GM23338 (cell line): ENCODE measurements around the gene EXOC6B. TPM values are rescaled to one million over a fixed set of nuclear protein-coding genes. Genes with fewer than 3 reads are reported as not detected.
A peak's percentile ranks its signal among the peaks of the same experiment; 100 is the strongest.

Experiments
- ATAC-seq: fragments of 200-7000 bp; cut with Tn5 transposase; 3 replicates; pipeline ENCODE4 v1.9.1; 2020
- DNase-seq: peaks from one replicate; pipeline ENCODE4 v3.0.0-alpha.2; 2015; ENCODE audit warnings: low spot score
- H2AFZ ChIP-seq: fragments of 200-600 bp; sonication (generic); 2 replicates; pipeline ENCODE4 v1.8.0; 2016; ENCODE audit warnings: antibody characterized with exemption, mild to moderate bottlenecking, moderate library complexity
- H3F3A ChIP-seq: fragments of 200-600 bp; sonication (generic); replicated peaks from 2 replicates; pipeline ENCODE4 v1.8.0; 2017; ENCODE audit warnings: antibody characterized with exemption, mixed run types, low read depth
- H3K27ac ChIP-seq: fragments of 200-600 bp; sonication (generic); 2 replicates; pipeline ENCODE4 v1.6.1; 2016; ENCODE audit warnings: low read depth
- H3K27me3 ChIP-seq: fragments of 200-600 bp; sonication (generic); 2 replicates; pipeline ENCODE4 v1.8.0; 2016; ENCODE audit warnings: mild to moderate bottlenecking, mixed run types, moderate library complexity; ENCODE audit not compliant: insufficient read depth
- H3K36me3 ChIP-seq: fragments of 200-600 bp; sonication (generic); 2 replicates; pipeline ENCODE4 v1.8.0; 2016; ENCODE audit warnings: mild to moderate bottlenecking; ENCODE audit not compliant: insufficient read depth
- H3K4me1 ChIP-seq: fragments of 200-600 bp; sonication (generic); 2 replicates; pipeline ENCODE4 v1.8.0; 2016; ENCODE audit warnings: mild to moderate bottlenecking, moderate library complexity; ENCODE audit not compliant: insufficient read depth
- H3K4me2 ChIP-seq: fragments of 200-600 bp; sonication (generic); 2 replicates; pipeline ENCODE4 v1.7.1; 2017; ENCODE audit warnings: mixed run types
- H3K4me3 ChIP-seq: fragments of 200-600 bp; sonication (generic); 2 replicates; pipeline ENCODE4 v1.6.1; 2016; ENCODE audit warnings: mixed run types
- H3K79me2 ChIP-seq: fragments of 200-600 bp; sonication (generic); replicated peaks from 2 replicates; pipeline ENCODE4 v1.8.0; 2017; ENCODE audit warnings: mild to moderate bottlenecking; ENCODE audit not compliant: insufficient read depth
- H3K9me2 ChIP-seq: fragments of 200-600 bp; sonication (generic); 2 replicates; pipeline ENCODE4 v1.8.0; 2017; ENCODE audit not compliant: insufficient read depth
- H4K20me1 ChIP-seq: fragments of 200-600 bp; sonication (generic); replicated peaks from 2 replicates; pipeline ENCODE4 v1.8.0; 2017; ENCODE audit warnings: mild to moderate bottlenecking; ENCODE audit not compliant: insufficient read depth
- H3K27ac Mint-ChIP-seq: 2 replicates; pipeline ENCODE4 v1.8.0; 2020; ENCODE audit warnings: inconsistent platforms, mild to moderate bottlenecking, moderate library complexity, mixed read lengths
- H3K27me3 Mint-ChIP-seq: 3 replicates; pipeline ENCODE4 v1.8.0; 2022; ENCODE audit warnings: low read depth, mild to moderate bottlenecking, moderate library complexity, mixed read lengths, inconsistent platforms; ENCODE audit not compliant: insufficient read depth, poor library complexity
- H3K36me3 Mint-ChIP-seq: 3 replicates; pipeline ENCODE4 v1.8.0; 2021; ENCODE audit warnings: low read depth, mild to moderate bottlenecking, inconsistent platforms, moderate library complexity, mixed read lengths
- H3K4me1 Mint-ChIP-seq: 3 replicates; pipeline ENCODE4 v1.8.0; 2020; ENCODE audit warnings: mild to moderate bottlenecking, inconsistent platforms, mixed read lengths
- H3K4me3 Mint-ChIP-seq: 3 replicates; pipeline ENCODE4 v1.8.0; 2021; ENCODE audit warnings: moderate library complexity, mild to moderate bottlenecking, inconsistent platforms, mixed read lengths
- H3K9me3 Mint-ChIP-seq: 3 replicates; pipeline ENCODE4 v1.8.0; 2020; ENCODE audit warnings: moderate library complexity, mild to moderate bottlenecking, inconsistent platforms, mixed read lengths
- CREB1 ChIP-seq: fragments of 250-450 bp; sonication (Bioruptor Pico); IDR thresholded peaks from 2 replicates; pipeline ENCODE4 v1.5.0; 2020; ENCODE audit warnings: low read depth, mild to moderate bottlenecking, moderate library complexity
- EZH2 ChIP-seq: fragments of 200-600 bp; sonication (generic); IDR thresholded peaks from one replicate; pipeline ENCODE4 v1.8.0; 2017; ENCODE audit warnings: antibody characterized with exemption, mild to moderate bottlenecking, low read depth; ENCODE audit not compliant: unreplicated experiment
- EZH2phosphoT487 ChIP-seq: fragments of 200-600 bp; sonication (generic); IDR thresholded peaks from one replicate; pipeline ENCODE4 v1.8.1; 2018; ENCODE audit warnings: antibody characterized with exemption; ENCODE audit not compliant: unreplicated experiment
- NANOG ChIP-seq: IDR thresholded peaks from 2 replicates; pipeline ENCODE4 v1.6.1; 2016; ENCODE audit warnings: antibody characterized with exemption, borderline replicate concordance
- POLR2AphosphoS5 ChIP-seq: IDR thresholded peaks from 2 replicates; pipeline ENCODE4 v1.6.1; 2016; ENCODE audit warnings: antibody characterized with exemption, low read depth
- STAT1 ChIP-seq: IDR thresholded peaks from one replicate; pipeline ENCODE4 v1.6.1; 2016; ENCODE audit warnings: antibody characterized with exemption; ENCODE audit not compliant: unreplicated experiment
- ZNF114 ChIP-seq: fragments of 250-450 bp; sonication (Bioruptor Pico); IDR thresholded peaks from 2 replicates; pipeline ENCODE4 v1.5.0; 2020; ENCODE audit warnings: mild to moderate bottlenecking, moderate library complexity
- ZNF462 ChIP-seq: fragments of 250-450 bp; sonication (Bioruptor Pico); IDR thresholded peaks from 2 replicates; pipeline ENCODE4 v1.5.0; 2020; ENCODE audit warnings: mild to moderate bottlenecking, moderate library complexity
- polyA plus RNA-seq: library from polyadenylated mRNA; unstranded; fragments of >200 nt; fragmentation: Nextera tagmentation; extraction: Ambion mirVana; gene quantifications from 2 replicates; pipeline ENCODE4 v1.2.1, GENCODE V29; 2016
- total RNA-seq: library from RNA; depleted of rRNA; stranded (reverse); fragments of >200 nt; shearing (Covaris generic); gene quantifications from 2 replicates; pipeline ENCODE4 v1.2.3, GENCODE V29; 2014
- TF ChIP-seq, protein P1 (sequence below): IDR thresholded peaks from one replicate; pipeline ENCODE4 v1.6.1; 2018; ENCODE audit warnings: antibody characterized with exemption; ENCODE audit not compliant: unreplicated experiment
- TF ChIP-seq, protein P2 (sequence below), 2 experiments: fragments of 200-600 bp in 1 of 2; sonication (generic) in 1 of 2; conservative IDR thresholded peaks; 2 replicates each; pipeline versions ENCODE4 v1.5.1 to v1.6.1; 2016 to 2017; ENCODE audit warnings: antibody characterized with exemption in 2 of 2, low read depth in 2 of 2, mild to moderate bottlenecking in 2 of 2, moderate library complexity in 1 of 2

Gene EXOC6B
- total and polyA plus RNA-seq, 2 experiments from 2014 or later, result 7.2 to 45.9 TPM

DNA sequence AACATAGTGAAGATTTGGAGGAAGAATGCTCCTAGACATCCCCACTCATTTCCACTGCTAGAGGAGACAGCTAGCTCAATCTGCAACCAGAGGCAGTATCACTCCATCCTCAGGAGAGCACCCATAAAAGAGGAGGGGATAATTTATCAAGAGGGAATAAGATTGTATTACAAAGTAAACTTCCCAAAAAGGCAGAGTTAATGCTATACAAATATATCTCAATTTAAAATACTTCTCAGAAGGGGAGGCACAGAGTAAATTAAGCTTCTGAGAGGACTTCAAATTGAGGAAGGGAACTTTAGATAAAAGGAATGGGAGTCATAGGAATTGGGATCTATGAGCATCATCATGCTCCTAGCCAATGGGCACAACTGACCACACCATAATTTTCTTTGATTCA lies 29.1 kb downstream of the EXOC6B start:
- Histone ChIP-seq H4K20me1 (peaks cover 9% of the 10 kb centered on the region), H2AFZ (no peak overlapping the region), H3K4me1 (no peaks in the 10 kb centered on the region), H3K36me3 (no peaks in the 10 kb centered on the region), H3K4me2 (no peak overlapping the region), H3K27me3 (no peaks in the 10 kb centered on the region), H3K27ac (peak overlapping the region; percentile 27; the same call in 1 of the 2 replicates), H3K9me2 (no peaks in the 10 kb centered on the region), H3K4me3 (no peak overlapping the region), H3F3A (no peaks in the 10 kb centered on the region), H3K79me2 (peaks cover 29% of the 10 kb centered on the region; the same call in 1 of the 2 replicates)
- no peak for ATAC-seq
- no peak overlapping the region for H3K4me3 Mint-ChIP-seq
- no peaks in the 10 kb centered on the region for H3K36me3 Mint-ChIP-seq
- TF ChIP-seq STAT1 (no peak), ZNF114 (CRISPR knock-in tag) (no peak), NANOG (no peak), EZH2 (no peak)
- H3K27me3 Mint-ChIP-seq, result no peaks in the 10 kb centered on the region
- no peak for DNase-seq
- no peaks in the 10 kb centered on the region for H3K9me3 Mint-ChIP-seq
- H3K27ac Mint-ChIP-seq, result no peak overlapping the region
- peaks cover 9% of the 10 kb centered on the region for H3K4me1 Mint-ChIP-seq

- ATAC-seq (no peak), DNase-seq (no peak)
- Histone ChIP-seq H3K9me2 (no peaks in the 10 kb centered on the region), H3K4me1 (no peaks in the 10 kb centered on the region), H3K27ac (no peak overlapping the region), H2AFZ (no peak overlapping the region), H3K79me2 (peaks cover 20% of the 10 kb centered on the region; the same call in 1 of the 2 replicates), H3K4me3 (no peak overlapping the region), H4K20me1 (peaks cover 9% of the 10 kb centered on the region; the same call in 1 of the 2 replicates), H3K4me2 (no peak overlapping the region), H3K27me3 (no peaks in the 10 kb centered on the region), H3K36me3 (no peaks in the 10 kb centered on the region), H3F3A (no peaks in the 10 kb centered on the region)
- Mint-ChIP-seq H3K4me1 (peaks cover 9% of the 10 kb centered on the region), H3K27me3 (no peaks in the 10 kb centered on the region), H3K27ac (peak overlapping the region; percentile 16), H3K9me3 (no peaks in the 10 kb centered on the region), H3K4me3 (no peak overlapping the region), H3K36me3 (no peaks in the 10 kb centered on the region)
- no peak for TF ChIP-seq POLR2AphosphoS5
- TF ChIP-seq, protein P1, sequence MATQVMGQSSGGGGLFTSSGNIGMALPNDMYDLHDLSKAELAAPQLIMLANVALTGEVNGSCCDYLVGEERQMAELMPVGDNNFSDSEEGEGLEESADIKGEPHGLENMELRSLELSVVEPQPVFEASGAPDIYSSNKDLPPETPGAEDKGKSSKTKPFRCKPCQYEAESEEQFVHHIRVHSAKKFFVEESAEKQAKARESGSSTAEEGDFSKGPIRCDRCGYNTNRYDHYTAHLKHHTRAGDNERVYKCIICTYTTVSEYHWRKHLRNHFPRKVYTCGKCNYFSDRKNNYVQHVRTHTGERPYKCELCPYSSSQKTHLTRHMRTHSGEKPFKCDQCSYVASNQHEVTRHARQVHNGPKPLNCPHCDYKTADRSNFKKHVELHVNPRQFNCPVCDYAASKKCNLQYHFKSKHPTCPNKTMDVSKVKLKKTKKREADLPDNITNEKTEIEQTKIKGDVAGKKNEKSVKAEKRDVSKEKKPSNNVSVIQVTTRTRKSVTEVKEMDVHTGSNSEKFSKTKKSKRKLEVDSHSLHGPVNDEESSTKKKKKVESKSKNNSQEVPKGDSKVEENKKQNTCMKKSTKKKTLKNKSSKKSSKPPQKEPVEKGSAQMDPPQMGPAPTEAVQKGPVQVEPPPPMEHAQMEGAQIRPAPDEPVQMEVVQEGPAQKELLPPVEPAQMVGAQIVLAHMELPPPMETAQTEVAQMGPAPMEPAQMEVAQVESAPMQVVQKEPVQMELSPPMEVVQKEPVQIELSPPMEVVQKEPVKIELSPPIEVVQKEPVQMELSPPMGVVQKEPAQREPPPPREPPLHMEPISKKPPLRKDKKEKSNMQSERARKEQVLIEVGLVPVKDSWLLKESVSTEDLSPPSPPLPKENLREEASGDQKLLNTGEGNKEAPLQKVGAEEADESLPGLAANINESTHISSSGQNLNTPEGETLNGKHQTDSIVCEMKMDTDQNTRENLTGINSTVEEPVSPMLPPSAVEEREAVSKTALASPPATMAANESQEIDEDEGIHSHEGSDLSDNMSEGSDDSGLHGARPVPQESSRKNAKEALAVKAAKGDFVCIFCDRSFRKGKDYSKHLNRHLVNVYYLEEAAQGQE, result no peak
- TF ChIP-seq ZNF462 (CRISPR knock-in tag), result no peak
- TF ChIP-seq CREB1, result no peak
- TF ChIP-seq, protein P2, sequence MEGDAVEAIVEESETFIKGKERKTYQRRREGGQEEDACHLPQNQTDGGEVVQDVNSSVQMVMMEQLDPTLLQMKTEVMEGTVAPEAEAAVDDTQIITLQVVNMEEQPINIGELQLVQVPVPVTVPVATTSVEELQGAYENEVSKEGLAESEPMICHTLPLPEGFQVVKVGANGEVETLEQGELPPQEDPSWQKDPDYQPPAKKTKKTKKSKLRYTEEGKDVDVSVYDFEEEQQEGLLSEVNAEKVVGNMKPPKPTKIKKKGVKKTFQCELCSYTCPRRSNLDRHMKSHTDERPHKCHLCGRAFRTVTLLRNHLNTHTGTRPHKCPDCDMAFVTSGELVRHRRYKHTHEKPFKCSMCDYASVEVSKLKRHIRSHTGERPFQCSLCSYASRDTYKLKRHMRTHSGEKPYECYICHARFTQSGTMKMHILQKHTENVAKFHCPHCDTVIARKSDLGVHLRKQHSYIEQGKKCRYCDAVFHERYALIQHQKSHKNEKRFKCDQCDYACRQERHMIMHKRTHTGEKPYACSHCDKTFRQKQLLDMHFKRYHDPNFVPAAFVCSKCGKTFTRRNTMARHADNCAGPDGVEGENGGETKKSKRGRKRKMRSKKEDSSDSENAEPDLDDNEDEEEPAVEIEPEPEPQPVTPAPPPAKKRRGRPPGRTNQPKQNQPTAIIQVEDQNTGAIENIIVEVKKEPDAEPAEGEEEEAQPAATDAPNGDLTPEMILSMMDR (conservative IDR thresholded peaks at IDR 0.05; ENCODE audit: low read depth in 2 of 2), result no peak
- TF ChIP-seq ZNF114 (CRISPR knock-in tag), result no peak
- no peak for TF ChIP-seq STAT1
- no peak for TF ChIP-seq EZH2phosphoT487
These were observed 31.3 kb downstream of the EXOC6B start for GRCh38 chr2:72794572-72794971.
